HG03135 (cell line): ENCODE measurements around the gene WASL.

Source experiments
- ATAC-seq: cut with Tn5 transposase; IDR thresholded peaks from one replicate; pipeline ENCODE4 v1.9.1; 2021; ENCODE audit warnings: mild to moderate bottlenecking, moderate library complexity; ENCODE audit not compliant: unreplicated experiment

The WASL gene

GRCh38 chr7:123662755-123663154, 86.0 kb downstream of the WASL start:
- no peak for ATAC-seq

DNA sequence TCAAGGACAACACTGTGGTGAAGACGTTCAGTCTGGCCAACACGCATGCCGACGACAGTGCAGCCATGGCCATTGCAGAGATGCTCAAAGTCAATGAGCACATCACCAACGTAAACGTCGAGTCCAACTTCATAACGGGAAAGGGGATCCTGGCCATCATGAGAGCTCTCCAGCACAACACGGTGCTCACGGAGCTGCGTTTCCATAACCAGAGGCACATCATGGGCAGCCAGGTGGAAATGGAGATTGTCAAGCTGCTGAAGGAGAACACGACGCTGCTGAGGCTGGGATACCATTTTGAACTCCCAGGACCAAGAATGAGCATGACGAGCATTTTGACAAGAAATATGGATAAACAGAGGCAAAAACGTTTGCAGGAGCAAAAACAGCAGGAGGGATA, 86.5 kb downstream of the WASL start:
- no peak for ATAC-seq

DNA sequence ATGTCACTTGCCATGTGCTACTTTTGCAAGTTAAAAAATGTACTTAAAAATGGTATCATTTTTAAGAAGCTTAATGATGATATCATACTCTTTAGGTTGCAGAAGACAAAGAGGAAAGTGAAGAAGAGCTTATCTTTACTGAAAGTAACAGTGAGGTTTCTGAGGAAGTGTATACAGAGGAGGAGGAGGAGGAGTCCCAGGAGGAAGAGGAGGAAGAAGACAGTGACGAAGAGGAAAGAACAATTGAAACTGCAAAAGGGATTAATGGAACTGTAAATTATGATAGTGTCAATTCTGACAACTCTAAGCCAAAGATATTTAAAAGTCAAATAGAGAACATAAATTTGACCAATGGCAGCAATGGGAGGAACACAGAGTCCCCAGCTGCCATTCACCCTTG, 87.0 kb downstream of the WASL start:
- ATAC-seq: no peak

- ATAC-seq: no peak
These were observed 88.1 kb downstream of the WASL start for GRCh38 chr7:123660514-123661354.

DNA sequence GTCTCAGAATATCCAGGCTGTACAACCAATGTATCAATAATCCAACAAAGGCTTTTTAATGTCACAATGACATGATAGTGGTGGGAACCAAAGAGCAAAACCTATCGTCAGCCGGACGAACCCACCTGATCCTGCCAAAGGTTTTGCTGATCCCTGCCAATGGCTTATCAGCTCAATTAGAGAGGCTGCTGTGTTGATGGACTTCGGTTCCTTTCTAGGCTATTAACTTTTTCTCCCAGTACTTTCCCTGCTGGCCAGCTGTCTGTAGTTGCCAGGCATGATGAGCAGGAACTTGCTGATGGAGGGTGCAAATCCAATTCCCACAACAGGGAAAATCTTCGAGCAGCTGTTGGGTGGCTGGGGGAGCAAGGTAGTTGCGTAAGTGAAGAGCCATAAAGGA, 90.8 kb downstream of the WASL start:
- ATAC-seq: no peak

DNA sequence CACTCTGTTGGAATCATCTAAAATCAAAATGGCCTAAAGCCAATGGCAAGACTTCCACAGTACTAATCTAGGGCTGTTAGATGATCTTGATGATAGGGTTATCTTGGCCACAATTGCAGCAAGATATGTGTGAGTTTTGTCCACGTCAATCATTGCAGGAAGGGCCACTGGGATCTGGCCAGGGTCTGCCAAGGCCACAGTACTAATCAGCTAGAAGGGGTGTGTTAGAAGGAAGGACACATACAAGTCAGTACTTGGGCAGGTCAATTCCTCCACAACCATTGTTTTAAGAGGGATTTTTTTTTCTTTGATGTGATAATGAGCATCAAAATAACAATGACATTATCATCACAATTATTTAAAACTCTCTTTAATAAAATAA, 91.5 kb downstream of the WASL start:
- no peak for ATAC-seq

GRCh38 chr7:123656544-123657303, 92.1 kb downstream of the WASL start:
- no peak for ATAC-seq

DNA sequence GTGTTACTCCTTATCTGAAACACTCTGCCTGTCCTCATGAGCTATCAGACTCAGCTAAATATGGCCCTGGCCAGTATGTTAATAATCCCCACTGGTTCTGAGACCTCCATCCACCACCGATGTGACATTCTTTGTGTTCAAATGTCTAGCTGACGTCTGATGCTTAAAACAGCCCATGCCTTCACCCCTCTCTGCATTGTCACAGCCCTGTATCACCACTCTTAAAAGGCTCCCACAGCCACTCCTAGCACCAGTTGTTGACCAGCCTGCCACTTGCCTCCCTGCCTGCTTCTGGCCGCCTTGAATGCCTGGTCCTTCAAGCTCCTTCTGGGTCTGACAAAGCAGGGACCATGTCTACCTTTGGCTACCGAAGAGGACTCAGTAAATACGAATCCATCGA, 93.2 kb downstream of the WASL start, which contains the start of gene LMOD2:
Gene LMOD2 (plus strand): TSS at position 253 of the 400 bp plus-strand sequence. CDS start 98 bp downstream, at position 351.
- ATAC-seq: no peak

GRCh38 chr7:123653162-123653561, 95.6 kb downstream of the WASL start:
- ATAC-seq: no peak

DNA sequence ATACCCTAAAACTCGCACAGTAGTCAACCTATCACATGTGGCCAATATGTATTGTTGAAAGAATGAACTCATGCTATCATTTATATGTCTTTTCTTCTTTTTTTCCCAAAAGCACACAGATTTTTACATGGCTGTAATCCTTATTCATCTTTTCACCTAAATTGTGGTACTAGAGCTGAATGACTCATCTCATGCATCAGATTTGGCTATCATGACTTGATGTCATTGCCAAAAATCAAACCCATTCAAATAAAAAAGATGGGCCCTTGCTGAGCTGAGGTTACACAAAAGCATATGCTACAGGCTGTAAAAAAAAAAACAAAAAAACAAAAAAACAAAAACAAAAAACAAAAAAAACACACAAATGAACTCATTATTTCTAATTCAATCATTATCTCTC, 96.4 kb downstream of the WASL start:
- ATAC-seq: no peak

GRCh38 chr7:123650595-123650994, 98.2 kb downstream of the WASL start:
- no peak for ATAC-seq

DNA sequence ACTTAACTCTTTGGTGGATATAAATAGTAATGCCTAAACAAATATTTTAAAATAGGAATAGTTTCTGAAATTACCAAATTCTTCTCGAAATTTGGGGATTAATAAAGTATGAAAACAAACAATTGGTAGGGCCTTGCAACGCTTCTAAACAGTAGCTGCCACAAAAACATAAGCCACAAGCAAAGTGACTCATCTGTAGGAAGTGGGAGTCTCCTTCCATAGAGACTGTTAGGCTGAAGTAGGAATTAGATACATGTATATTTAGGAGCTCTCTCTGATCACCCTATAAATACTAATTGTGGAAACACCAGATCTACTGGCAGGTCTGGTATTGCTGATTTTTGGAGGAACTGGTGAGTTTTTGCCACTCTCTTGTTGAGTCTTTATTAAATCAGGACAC, 98.8 kb downstream of the WASL start:
- ATAC-seq: no peak

DNA sequence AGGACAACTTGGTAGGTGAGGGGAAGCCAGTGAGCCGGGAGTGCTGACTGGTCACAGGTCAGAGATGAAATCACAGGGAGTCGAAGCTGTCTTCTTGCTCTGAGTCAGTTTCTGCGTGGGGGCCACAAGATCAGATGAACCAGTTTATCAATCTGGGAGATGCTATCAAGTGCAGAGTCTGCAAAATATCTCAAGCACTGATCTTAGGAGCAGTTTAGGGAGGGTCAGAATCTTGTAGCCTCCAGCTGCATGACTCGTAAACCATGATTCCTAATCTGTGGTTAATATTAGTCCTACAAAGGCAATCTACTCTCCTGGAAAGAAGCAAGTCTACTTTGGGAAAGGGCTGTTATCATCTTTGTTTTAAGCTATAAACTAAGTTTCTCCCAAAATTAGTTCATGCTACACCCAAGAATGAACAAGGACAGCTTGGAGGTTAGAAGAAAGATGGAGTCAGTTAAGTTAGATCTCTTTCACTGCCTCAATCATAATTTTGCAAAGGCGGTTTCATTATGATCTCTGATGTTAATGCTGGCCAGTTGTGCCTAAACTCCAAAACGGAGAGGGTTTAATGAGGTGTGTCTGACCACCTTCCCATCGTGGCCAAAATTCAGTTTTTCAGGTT, 101.6 kb downstream of the WASL start:
- no peak for ATAC-seq

DNA sequence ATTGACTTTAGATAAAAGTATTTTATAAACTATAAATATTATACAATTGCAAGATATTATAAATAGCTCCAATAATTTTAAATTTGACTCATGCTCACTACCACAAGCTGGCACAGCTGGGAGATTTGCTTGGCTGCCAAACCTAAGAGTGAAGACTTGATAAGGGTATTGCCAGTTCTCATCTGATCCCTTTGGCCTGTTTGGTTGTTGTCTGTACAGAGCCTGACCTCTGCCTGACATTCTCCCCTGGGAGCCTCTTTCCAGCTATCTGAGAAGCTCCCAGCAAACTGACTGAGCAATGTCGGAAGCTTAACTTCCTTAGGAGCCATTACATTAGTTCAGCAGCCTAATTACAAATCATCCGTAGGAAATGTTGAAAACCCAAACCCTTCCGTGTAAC, 103.3 kb downstream of the WASL start:
- no peak for ATAC-seq

GRCh38 chr7:123643495-123644441, 105.0 kb downstream of the WASL start:
- ATAC-seq: no peak

- no peak for ATAC-seq
These were observed 106.9 kb downstream of the WASL start for GRCh38 chr7:123641901-123642300.

GRCh38 chr7:123640583-123640982, 108.2 kb downstream of the WASL start:
- no peak for ATAC-seq

DNA sequence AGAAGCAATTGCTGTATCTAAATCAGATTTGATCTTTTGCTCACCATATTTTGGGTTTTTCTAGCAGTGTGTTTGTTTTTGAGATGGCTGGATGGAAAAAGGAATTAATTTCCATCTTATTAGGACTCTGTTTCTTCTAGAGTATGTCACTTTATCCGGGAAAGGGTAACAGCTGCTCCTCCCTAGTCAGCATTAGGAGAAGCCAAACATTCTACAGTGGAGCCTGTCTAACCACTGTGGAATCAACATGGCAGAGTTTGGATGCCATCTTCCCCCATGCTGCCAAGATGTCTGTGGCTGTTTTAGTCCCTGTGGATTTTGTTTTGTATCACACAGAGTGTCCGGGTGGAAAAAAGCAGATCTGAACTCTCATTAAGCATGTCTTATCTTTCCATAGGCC, 109.2 kb downstream of the WASL start:
- ATAC-seq: no peak

- no peak for ATAC-seq
These were observed 110.9 kb downstream of the WASL start for GRCh38 chr7:123637878-123638277.

DNA sequence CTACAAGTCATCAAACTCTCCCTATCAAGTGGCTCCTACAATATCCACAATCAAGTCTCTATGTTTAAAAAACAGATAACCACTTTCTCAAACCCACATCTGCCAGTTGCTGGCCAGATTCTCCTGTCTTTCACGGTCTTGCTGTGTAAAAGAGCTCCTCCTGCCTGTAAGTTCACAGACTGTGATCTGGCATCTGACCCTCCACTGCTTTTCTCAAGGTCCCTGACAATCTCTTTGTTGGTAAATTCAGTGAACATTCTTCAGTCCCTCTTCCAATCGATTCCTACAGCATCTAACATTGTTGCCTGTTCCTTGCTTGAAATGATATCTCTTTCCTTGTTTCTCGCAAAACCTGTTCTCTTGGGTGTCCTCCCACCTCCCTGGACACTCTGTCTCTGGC, 111.6 kb downstream of the WASL start:
- ATAC-seq: no peak
